Measurements from ENCODE around the gene PLCH1.

DNA sequence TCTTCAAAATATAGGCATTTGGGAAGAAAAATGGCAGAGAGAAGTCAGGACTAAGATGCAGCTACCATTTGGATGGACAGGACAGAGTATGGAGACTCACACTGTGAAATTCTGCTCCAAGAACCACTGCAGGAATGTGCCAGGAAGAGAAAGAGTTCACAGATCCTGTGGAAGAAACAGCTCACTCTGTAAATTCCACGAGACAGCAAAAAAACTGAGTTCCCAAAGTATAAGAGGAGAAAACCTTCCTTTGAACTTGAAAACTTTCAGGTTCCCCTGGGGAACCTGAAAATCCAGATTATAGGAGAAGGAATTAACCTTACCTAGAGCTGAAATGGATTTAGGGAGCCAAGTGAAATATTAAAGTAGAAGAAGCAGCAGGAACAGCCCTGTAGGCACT is 137.1 kb downstream of the PLCH1 start:
- TF ChIP-seq, protein P1, sequence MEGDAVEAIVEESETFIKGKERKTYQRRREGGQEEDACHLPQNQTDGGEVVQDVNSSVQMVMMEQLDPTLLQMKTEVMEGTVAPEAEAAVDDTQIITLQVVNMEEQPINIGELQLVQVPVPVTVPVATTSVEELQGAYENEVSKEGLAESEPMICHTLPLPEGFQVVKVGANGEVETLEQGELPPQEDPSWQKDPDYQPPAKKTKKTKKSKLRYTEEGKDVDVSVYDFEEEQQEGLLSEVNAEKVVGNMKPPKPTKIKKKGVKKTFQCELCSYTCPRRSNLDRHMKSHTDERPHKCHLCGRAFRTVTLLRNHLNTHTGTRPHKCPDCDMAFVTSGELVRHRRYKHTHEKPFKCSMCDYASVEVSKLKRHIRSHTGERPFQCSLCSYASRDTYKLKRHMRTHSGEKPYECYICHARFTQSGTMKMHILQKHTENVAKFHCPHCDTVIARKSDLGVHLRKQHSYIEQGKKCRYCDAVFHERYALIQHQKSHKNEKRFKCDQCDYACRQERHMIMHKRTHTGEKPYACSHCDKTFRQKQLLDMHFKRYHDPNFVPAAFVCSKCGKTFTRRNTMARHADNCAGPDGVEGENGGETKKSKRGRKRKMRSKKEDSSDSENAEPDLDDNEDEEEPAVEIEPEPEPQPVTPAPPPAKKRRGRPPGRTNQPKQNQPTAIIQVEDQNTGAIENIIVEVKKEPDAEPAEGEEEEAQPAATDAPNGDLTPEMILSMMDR (IDR thresholded peaks at IDR 0.05) = no peak
- TF ChIP-seq ZFX (IDR thresholded peaks at IDR 0.05; ENCODE audit: borderline replicate concordance) = no peak

Measured in 22Rv1 (cell line).